Mesenchymal stem cell (in vitro differentiated cells and primary cell): ENCODE measurements around the gene BTBD6.
"Not testable (repeated sequence)": the region's sequence is repeated elsewhere in the genome, so short reads cannot be mapped to it uniquely, and the experiment has no call there.

Source experiments
- DNase-seq: peaks from one replicate; pipeline ENCODE4 v3.0.0-alpha.2; 2013
- H2AFZ ChIP-seq: one replicate; pipeline ENCODE4 v1.6.1; 2013; ENCODE audit warnings: low read depth, mild to moderate bottlenecking, control low read depth, inconsistent platforms, low read length, moderate library complexity
- H2AK5ac ChIP-seq: 2 replicates; pipeline ENCODE4 v1.6.1; 2013; ENCODE audit warnings: low read length, moderate library complexity, mild to moderate bottlenecking, inconsistent platforms; ENCODE audit not compliant: severe bottlenecking
- H2BK120ac ChIP-seq: one replicate; pipeline ENCODE4 v1.6.1; 2013; ENCODE audit warnings: low read depth, mild to moderate bottlenecking, inconsistent platforms, low read length, moderate library complexity
- H2BK12ac ChIP-seq, 2 experiments: one replicate each; pipeline ENCODE4 v1.6.1; 2013; ENCODE audit warnings: inconsistent platforms in 2 of 2, low read length in 2 of 2, mild to moderate bottlenecking in 2 of 2, moderate library complexity in 2 of 2, control low read depth in 1 of 2
- H2BK15ac ChIP-seq: one replicate; pipeline ENCODE4 v1.6.1; 2013; ENCODE audit warnings: mild to moderate bottlenecking, low read depth, inconsistent platforms; ENCODE audit not compliant: poor library complexity, severe bottlenecking
- H2BK5ac ChIP-seq: 2 replicates; pipeline ENCODE4 v1.6.1; 2013; ENCODE audit warnings: low read depth, mild to moderate bottlenecking, low read length, control low read depth, inconsistent platforms; ENCODE audit not compliant: poor library complexity, severe bottlenecking
- H3K14ac ChIP-seq, 2 experiments: one replicate each; pipeline ENCODE4 v1.6.1; 2013; ENCODE audit warnings: inconsistent platforms in 2 of 2, low read length in 2 of 2, control low read depth in 1 of 2, mild to moderate bottlenecking in 1 of 2, moderate library complexity in 1 of 2
- H3K18ac ChIP-seq, 2 experiments: one replicate each; pipeline ENCODE4 v1.6.1; 2013; ENCODE audit warnings: inconsistent platforms in 2 of 2, low read length in 2 of 2, control low read depth in 1 of 2, low read depth in 1 of 2, mild to moderate bottlenecking in 1 of 2
- H3K23ac ChIP-seq, 2 experiments: one replicate each; pipeline ENCODE4 v1.6.1; 2013; ENCODE audit warnings: inconsistent platforms in 2 of 2, low read length in 2 of 2, mild to moderate bottlenecking in 2 of 2, moderate library complexity in 2 of 2, control low read depth in 1 of 2
- H3K27ac ChIP-seq: 2 replicates; pipeline ENCODE4 v1.5.1; 2013; ENCODE audit warnings: mild to moderate bottlenecking, moderate library complexity, low read length, control low read depth, inconsistent platforms; ENCODE audit not compliant: poor library complexity, severe bottlenecking
- H3K27me3 ChIP-seq, 2 experiments: 2 replicates each; pipeline versions ENCODE4 v1.6.1 to v1.7.0; 2013; ENCODE audit warnings: low read length in 2 of 2, mild to moderate bottlenecking in 2 of 2, moderate library complexity in 2 of 2, control low read depth in 1 of 2, inconsistent platforms in 1 of 2; ENCODE audit not compliant: control insufficient read depth in 1 of 2, insufficient read depth in 1 of 2
- H3K36me3 ChIP-seq, 2 experiments: 2 replicates each; pipeline versions ENCODE4 v1.6.1 to v1.7.0; 2013; ENCODE audit warnings: low read length in 2 of 2, control low read depth in 1 of 2, inconsistent platforms in 1 of 2, low read depth in 1 of 2, mild to moderate bottlenecking in 1 of 2; ENCODE audit not compliant: insufficient read depth in 2 of 2, control insufficient read depth in 1 of 2
- H3K4ac ChIP-seq, 2 experiments: one replicate each; pipeline ENCODE4 v1.6.1; 2013; ENCODE audit warnings: inconsistent platforms in 2 of 2, low read length in 2 of 2, mild to moderate bottlenecking in 2 of 2, moderate library complexity in 2 of 2, control low read depth in 1 of 2, low read depth in 1 of 2
- H3K4me1 ChIP-seq: 2 replicates; pipeline ENCODE4 v1.6.1; 2013; ENCODE audit warnings: low read depth, low read length, control low read depth; ENCODE audit not compliant: control insufficient read depth, insufficient read depth
- H3K4me2 ChIP-seq: 2 replicates; pipeline ENCODE4 v1.6.1; 2013; ENCODE audit warnings: low read length, mild to moderate bottlenecking, inconsistent platforms; ENCODE audit not compliant: poor library complexity, severe bottlenecking
- H3K4me3 ChIP-seq, 2 experiments: 2 replicates each; pipeline versions ENCODE4 v1.5.1 to v1.7.0; 2013; ENCODE audit warnings: low read length in 2 of 2, mild to moderate bottlenecking in 2 of 2, control low read depth in 1 of 2, low read depth in 1 of 2; ENCODE audit not compliant: insufficient read depth in 1 of 2
- H3K79me1 ChIP-seq: replicated peaks from 2 replicates; pipeline ENCODE4 v1.6.1; 2013; ENCODE audit warnings: mild to moderate bottlenecking, control low read depth, low read length, inconsistent platforms; ENCODE audit not compliant: poor library complexity, severe bottlenecking
- H3K9ac ChIP-seq: 2 replicates; pipeline ENCODE4 v1.7.0; 2013; ENCODE audit warnings: mild to moderate bottlenecking, low read length, moderate library complexity
- H3K9me3 ChIP-seq: 2 replicates; pipeline ENCODE4 v1.7.0; 2013; ENCODE audit warnings: mild to moderate bottlenecking, low read length; ENCODE audit not compliant: control insufficient read depth
- H4K8ac ChIP-seq: one replicate; pipeline ENCODE4 v1.6.1; 2013; ENCODE audit warnings: inconsistent platforms, mild to moderate bottlenecking, low read length, moderate library complexity
- H4K91ac ChIP-seq: one replicate; pipeline ENCODE4 v1.6.1; 2013; ENCODE audit warnings: mild to moderate bottlenecking, low read length, inconsistent platforms
- WGBS: methylation state at CpG from one replicate; pipeline ENCODE4 v1.1.7; 2013; ENCODE audit warnings: mixed read lengths; 5-methylcytosine and 5-hydroxymethylcytosine counted together

Gene BTBD6

GRCh38 chr14:105286759-105287144, 38.4 kb downstream of the BTBD6 start:
- peaks cover 12% of the 10 kb centered on the region for H3K4me1 ChIP-seq
- H3K36me3 ChIP-seq = peaks cover 5 to 27% of the 10 kb centered on the region in 2 experiments
- H3K4me2 ChIP-seq = no peak overlapping the region

GRCh38 chr14:105287249-105288102, 39.1 kb downstream of the BTBD6 start:
- no peak overlapping the region for H2BK120ac ChIP-seq
- no peak overlapping the region for H2BK12ac ChIP-seq
- H2BK15ac ChIP-seq = no peak overlapping the region
- no peak overlapping the region for H3K4me2 ChIP-seq
- H3K36me3 ChIP-seq = peaks cover 5 to 28% of the 10 kb centered on the region in 2 experiments
- H3K4me3 ChIP-seq = no peak overlapping the region
- H3K79me1 ChIP-seq = peaks cover 56% of the 10 kb centered on the region
- H4K8ac ChIP-seq = peak overlapping the region; percentile 14
- H2AFZ ChIP-seq = no peak overlapping the region
- WGBS = 88% methylated on average over 23 of the region's 24 CpGs
- H3K14ac ChIP-seq = no peak overlapping the region
- no peak overlapping the region for H3K18ac ChIP-seq
- H3K9me3 ChIP-seq = no peaks in the 10 kb centered on the region
- no peaks in the 10 kb centered on the region for H3K27me3 ChIP-seq
- H3K23ac ChIP-seq = no peak overlapping the region
- H3K27ac ChIP-seq = no peak overlapping the region
- H3K9ac ChIP-seq = no peak overlapping the region
- H3K4ac ChIP-seq = no peak overlapping the region
- DNase-seq = no peak
- H2BK5ac ChIP-seq = no peak overlapping the region
- no peak overlapping the region for H2AK5ac ChIP-seq
- H4K91ac ChIP-seq = no peak overlapping the region
- H3K4me1 ChIP-seq = peaks cover 12% of the 10 kb centered on the region

More at GRCh38 chr14:105286759-105287144, 38.4 kb downstream of the BTBD6 start:
- Histone ChIP-seq H3K27ac (no peak overlapping the region), H3K27me3 (no peaks in the 10 kb centered on the region), H2AFZ (no peak overlapping the region), H2BK12ac (no peak overlapping the region), H2AK5ac (no peak overlapping the region), H3K79me1 (peaks cover 55% of the 10 kb centered on the region), H3K4me3 (no peak overlapping the region), H2BK120ac (no peak overlapping the region), H3K4ac (no peak overlapping the region), H3K14ac (no peak overlapping the region), H2BK5ac (no peak overlapping the region), H3K18ac (no peak overlapping the region), H2BK15ac (no peak overlapping the region), H3K9ac (no peak overlapping the region), H3K23ac (no peak overlapping the region), H4K8ac (no peak overlapping the region), H3K9me3 (no peaks in the 10 kb centered on the region), H4K91ac (no peak overlapping the region)
- no peak for DNase-seq
- 94% methylated on average over 9 of the region's 9 CpGs for WGBS

- not testable (repeated sequence) for H2BK5ac ChIP-seq, H3K4ac ChIP-seq, H3K27me3 ChIP-seq, H3K4me2 ChIP-seq, H3K14ac ChIP-seq, H3K9me3 ChIP-seq, DNase-seq, H3K4me3 ChIP-seq, H3K9ac ChIP-seq, H2BK15ac ChIP-seq, H3K27ac ChIP-seq, H2BK120ac ChIP-seq, H3K23ac ChIP-seq, H2AFZ ChIP-seq, H3K18ac ChIP-seq, H4K8ac ChIP-seq, H2BK12ac ChIP-seq, H2AK5ac ChIP-seq, H4K91ac ChIP-seq
- Histone ChIP-seq H3K36me3 (peaks cover 5 to 23% of the 10 kb centered on the region in 2 experiments), H3K79me1 (peaks cover 62% of the 10 kb centered on the region), H3K4me1 (peaks cover 10% of the 10 kb centered on the region)
- WGBS = 96% methylated on average over 6 of the region's 6 CpGs
Measured at GRCh38 chr14:105288936-105289335, 40.6 kb downstream of the BTBD6 start.

- 90% methylated on average over 13 of the region's 13 CpGs for WGBS
- peaks cover 66% of the 10 kb centered on the region for H3K79me1 ChIP-seq
- DNase-seq = no peak
- no peak overlapping the region for H2BK120ac ChIP-seq
- H3K23ac ChIP-seq = no peak overlapping the region
- no peak overlapping the region for H3K4me2 ChIP-seq
- no peak overlapping the region for H3K4ac ChIP-seq
- peaks cover 11% of the 10 kb centered on the region for H3K4me1 ChIP-seq
- no peak overlapping the region for H3K27ac ChIP-seq
- H3K9ac ChIP-seq = no peak overlapping the region
- no peak overlapping the region for H4K8ac ChIP-seq
- H2BK15ac ChIP-seq = no peak overlapping the region
- peak overlapping the region; percentile 34 for H4K91ac ChIP-seq
- no peak overlapping the region for H3K14ac ChIP-seq
- no peak overlapping the region for H3K18ac ChIP-seq
- H2BK5ac ChIP-seq = no peak overlapping the region
- H3K4me3 ChIP-seq = no peak overlapping the region
- no peak overlapping the region for H2BK12ac ChIP-seq
- no peaks in the 10 kb centered on the region for H3K9me3 ChIP-seq
- H2AFZ ChIP-seq = no peak overlapping the region
- H3K36me3 ChIP-seq = peaks cover 0 to 16% of the 10 kb centered on the region in 2 experiments
- H2AK5ac ChIP-seq = no peak overlapping the region
- no peaks in the 10 kb centered on the region for H3K27me3 ChIP-seq
Measured at GRCh38 chr14:105290621-105291346, 42.5 kb downstream of the BTBD6 start.
